Activated CD4-positive, alpha-beta T cell treated with anti-CD3 and anti-CD28 coated beads, Interleukin-2, amount 50 U/mL, for 4 hours (primary cell): ENCODE measurements around the gene CNTD1.
"Not testable (repeated sequence)": the region's sequence is repeated elsewhere in the genome, so short reads cannot be mapped to it uniquely, and the experiment has no call there.

Experiments
- DNase-seq, 2 experiments: peaks; one replicate each; pipeline ENCODE4 v3.0.0-alpha.2; 2020

CNTD1 gene

GRCh38 chr17:42846594-42847280, 48.1 kb downstream of the CNTD1 start:
- DNase-seq, result no peak

- no peak for DNase-seq
Measured at GRCh38 chr17:42848093-42848492, 49.4 kb downstream of the CNTD1 start.

DNA sequence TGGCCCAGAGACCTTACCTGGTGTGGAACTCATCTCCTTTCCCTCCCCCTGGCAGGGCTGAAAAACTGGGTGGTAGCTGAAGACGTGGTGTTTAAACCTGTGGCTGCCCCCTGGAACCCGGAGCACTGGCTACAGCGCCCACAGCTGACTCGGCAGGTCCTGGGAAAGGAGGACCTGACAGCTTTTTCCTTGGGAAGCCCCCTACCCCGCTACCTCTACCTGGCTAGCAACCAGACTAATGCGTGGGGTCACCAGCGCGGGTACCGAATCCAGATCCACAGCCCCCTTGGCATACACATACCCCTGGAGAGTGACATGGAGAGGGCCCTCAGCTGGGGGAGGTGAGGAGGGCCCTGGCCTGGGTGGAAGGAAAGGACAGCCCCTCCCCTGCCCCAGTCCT, 50.4 kb downstream of the CNTD1 start:
- no peak for DNase-seq

DNA sequence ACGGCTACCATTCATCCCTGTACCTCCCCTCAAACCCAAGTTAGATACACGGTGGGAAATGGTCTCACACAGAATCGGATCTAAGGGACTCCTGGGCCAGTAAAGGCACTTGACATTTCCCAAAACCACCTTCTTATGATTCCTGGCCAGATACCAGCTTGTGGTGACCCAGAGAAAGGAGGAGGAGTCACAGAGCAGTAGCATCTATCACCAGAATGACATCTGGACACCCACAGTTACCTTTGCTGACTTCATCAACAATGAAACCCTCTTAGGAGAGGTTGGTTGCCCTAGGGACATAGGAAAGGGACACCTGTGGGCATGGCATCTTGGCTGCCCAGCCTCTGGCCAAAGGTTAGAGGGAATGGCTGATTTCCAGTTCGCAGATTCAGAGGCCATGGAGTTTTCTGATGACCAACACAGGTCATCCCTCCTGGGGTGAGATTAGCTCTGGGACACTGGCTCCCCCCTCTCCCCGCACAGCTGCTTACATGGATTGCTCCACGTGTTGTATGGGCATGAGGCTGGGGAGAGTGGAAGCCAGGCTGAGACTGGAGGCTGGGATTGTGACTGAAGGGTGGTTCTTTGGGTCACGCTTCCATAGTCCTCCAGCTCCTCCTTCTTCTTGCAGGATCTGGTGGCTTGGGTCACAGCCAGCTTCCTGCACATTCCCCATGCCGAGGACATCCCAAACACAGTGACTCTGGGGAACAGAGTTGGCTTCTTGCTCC, 51.0 kb downstream of the CNTD1 start:
- no peak for DNase-seq

GRCh38 chr17:42850954-42851353, 52.3 kb downstream of the CNTD1 start, which contains the start of gene AOC3:
Gene AOC3, plus strand, starts transcription at chr17:42851199. Its CDS starts 145 bp downstream, at chr17:42851344.
- no peak for DNase-seq

GRCh38 chr17:42851371-42852240, 52.9 kb downstream of the CNTD1 start:
- DNase-seq, result not testable (repeated sequence)

GRCh38 chr17:42852351-42852750, 53.7 kb downstream of the CNTD1 start:
- DNase-seq, result no peak

DNA sequence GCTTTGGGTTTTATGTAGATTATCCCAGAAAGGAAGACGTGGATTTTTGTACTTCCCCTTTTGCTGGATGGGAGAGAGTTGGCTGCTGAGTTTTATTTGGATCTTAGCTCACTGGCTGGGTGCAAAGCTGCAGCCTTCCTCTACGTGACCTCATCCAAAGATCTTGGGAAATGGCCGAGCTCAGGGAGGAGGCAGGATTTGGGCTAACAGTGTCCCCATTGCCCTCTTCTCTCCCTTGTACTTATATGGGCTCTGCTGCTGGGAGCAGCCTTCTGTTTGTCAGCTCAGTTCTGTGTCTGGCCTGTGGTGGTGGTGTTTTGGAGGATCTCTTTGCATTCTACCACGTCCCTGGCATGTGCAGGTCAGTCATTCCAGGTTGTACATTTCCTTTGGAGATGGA, 54.3 kb downstream of the CNTD1 start:
- DNase-seq, result no peak

DNA sequence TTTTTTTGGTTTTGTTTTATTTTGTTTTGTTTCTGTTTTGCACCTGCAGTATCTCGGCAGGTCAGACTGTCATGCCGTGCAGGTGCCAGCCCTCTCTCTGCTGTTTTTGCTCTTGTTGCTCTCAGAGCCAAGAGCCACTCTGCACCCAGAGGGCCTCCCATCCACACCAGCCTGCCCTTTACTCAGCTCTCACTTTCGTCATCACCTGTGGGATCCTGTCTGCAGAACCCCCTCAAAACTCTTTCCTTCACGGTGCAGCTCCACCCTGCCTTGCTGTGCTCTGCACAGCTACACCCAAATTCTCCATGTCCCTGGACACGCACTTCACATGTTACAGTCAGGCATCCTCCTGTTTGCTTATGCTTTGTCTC, 54.9 kb downstream of the CNTD1 start:
- DNase-seq, result no peak

- no peak for DNase-seq
Measured at GRCh38 chr17:42853968-42854790, 55.5 kb downstream of the CNTD1 start.

DNA sequence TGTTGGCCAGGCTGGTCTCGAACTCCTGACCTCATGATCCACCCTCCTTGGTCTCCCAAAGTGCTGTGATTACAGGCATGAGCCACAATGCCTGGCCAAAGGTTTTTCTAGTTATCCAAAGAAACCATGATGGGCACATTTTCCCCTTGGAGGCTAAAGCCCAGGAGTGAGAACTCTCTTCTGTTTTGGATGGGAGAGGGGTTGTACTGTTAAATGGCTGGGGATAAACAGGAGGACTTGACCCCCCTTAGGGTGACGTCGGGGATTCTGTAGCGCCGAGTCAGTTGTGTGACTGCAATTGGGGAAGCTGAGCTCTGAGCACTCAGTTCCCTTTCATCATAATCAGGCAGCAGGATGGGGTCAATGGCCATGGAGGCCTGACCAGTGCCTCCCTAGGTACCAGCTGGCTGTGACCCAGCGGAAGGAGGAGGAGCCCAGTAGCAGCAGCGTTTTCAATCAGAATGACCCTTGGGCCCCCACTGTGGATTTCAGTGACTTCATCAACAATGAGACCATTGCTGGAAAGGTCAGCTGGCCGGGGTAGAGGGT, 56.5 kb downstream of the CNTD1 start:
- no peak for DNase-seq

DNA sequence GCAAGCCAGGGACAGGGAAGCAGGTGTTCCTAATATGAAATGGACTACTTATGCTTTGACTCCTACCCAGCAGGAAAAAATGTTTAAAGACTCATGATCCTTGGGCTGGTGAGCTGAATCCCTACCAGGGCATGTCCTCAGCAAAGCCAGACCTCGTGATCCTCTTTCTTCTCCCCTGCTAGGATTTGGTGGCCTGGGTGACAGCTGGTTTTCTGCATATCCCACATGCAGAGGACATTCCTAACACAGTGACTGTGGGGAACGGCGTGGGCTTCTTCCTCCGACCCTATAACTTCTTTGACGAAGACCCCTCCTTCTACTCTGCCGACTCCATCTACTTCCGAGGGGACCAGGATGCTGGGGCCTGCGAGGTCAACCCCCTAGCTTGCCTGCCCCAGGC, 57.4 kb downstream of the CNTD1 start:
- DNase-seq, result not testable (repeated sequence)

DNA sequence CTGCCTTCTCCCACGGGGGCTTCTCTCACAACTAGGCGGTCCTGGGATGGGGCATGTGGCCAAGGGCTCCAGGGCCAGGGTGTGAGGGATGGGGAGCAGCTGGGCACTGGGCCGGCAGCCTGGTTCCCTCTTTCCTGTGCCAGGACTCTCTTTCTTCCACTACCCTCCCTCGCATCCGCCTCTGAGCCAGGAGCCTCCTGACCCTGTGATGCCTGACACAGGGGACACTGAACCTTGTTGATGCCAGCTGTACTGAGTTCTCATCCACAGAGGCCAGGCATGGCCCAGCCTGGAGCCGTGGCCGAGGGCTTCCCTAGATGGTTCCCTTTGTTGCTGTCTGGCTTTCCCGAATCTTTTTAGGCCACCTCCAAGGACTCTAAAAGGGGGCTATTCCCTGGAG, 57.9 kb downstream of the CNTD1 start:
- DNase-seq, result not testable (repeated sequence)

DNA sequence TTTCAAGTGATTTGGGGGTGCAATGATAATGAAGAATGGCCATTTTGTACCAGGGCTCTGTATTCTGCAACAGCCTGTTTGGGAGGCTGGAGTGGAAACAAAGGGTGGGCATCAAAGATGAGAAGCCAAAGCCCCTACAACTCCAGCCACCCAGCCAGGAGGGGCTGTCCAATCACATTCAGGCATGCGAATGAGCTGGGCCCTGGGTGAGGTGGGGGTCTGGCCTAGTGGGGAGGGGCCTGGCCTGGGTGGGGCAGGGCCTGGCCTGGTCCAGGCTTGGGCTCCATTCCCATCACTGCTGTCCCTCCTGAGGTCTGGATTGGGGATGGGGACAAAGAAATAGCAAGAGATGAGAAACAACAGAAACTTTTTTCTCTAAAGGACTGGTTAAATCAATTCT, 58.7 kb downstream of the CNTD1 start:
- DNase-seq, result no peak
